Uterus (tissue), 2 donors: ENCODE results near the gene HSD11B1.

Experiments
- POLR2A ChIP-seq, 2 donors: fragments of 450-650 bp; IDR thresholded peaks; one replicate each; pipeline ENCODE4 v1.6.1; 2016; ENCODE audit warnings: antibody characterized with exemption in 2 of 2, mild to moderate bottlenecking in 1 of 2, moderate library complexity in 1 of 2
- TF ChIP-seq, protein P1 (sequence below), 4 experiments: fragments of 200-600 bp in 2 of 4; fragments of 450-650 bp in 2 of 4; sonication (generic) in 2 of 4; IDR thresholded peaks; one replicate each; pipeline ENCODE4 v1.5.1; 2016 to 2019; ENCODE audit warnings: antibody characterized with exemption in 4 of 4, mild to moderate bottlenecking in 2 of 4, moderate library complexity in 1 of 4

GRCh38 chr1:209689477-209689876 lies 15.2 kb upstream of the HSD11B1 start:
- TF ChIP-seq, protein P1, sequence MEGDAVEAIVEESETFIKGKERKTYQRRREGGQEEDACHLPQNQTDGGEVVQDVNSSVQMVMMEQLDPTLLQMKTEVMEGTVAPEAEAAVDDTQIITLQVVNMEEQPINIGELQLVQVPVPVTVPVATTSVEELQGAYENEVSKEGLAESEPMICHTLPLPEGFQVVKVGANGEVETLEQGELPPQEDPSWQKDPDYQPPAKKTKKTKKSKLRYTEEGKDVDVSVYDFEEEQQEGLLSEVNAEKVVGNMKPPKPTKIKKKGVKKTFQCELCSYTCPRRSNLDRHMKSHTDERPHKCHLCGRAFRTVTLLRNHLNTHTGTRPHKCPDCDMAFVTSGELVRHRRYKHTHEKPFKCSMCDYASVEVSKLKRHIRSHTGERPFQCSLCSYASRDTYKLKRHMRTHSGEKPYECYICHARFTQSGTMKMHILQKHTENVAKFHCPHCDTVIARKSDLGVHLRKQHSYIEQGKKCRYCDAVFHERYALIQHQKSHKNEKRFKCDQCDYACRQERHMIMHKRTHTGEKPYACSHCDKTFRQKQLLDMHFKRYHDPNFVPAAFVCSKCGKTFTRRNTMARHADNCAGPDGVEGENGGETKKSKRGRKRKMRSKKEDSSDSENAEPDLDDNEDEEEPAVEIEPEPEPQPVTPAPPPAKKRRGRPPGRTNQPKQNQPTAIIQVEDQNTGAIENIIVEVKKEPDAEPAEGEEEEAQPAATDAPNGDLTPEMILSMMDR (IDR thresholded peaks at IDR 0.05), result no peak
- no peak for TF ChIP-seq POLR2A (IDR thresholded peaks at IDR 0.05)
